ENCODE data around the gene CCDC85C.

Gene CCDC85C

GRCh38 chr14:99475179-99475578, 128.8 kb downstream of the CCDC85C start:
- no peak overlapping the region for H3K4me3 ChIP-seq (replicated peaks in 1 of 2; ENCODE audit: low read depth in 2 of 2, low read length in 2 of 2)
- TF ChIP-seq, protein P1, sequence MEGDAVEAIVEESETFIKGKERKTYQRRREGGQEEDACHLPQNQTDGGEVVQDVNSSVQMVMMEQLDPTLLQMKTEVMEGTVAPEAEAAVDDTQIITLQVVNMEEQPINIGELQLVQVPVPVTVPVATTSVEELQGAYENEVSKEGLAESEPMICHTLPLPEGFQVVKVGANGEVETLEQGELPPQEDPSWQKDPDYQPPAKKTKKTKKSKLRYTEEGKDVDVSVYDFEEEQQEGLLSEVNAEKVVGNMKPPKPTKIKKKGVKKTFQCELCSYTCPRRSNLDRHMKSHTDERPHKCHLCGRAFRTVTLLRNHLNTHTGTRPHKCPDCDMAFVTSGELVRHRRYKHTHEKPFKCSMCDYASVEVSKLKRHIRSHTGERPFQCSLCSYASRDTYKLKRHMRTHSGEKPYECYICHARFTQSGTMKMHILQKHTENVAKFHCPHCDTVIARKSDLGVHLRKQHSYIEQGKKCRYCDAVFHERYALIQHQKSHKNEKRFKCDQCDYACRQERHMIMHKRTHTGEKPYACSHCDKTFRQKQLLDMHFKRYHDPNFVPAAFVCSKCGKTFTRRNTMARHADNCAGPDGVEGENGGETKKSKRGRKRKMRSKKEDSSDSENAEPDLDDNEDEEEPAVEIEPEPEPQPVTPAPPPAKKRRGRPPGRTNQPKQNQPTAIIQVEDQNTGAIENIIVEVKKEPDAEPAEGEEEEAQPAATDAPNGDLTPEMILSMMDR (IDR thresholded peaks at IDR 0.05; ENCODE audit: low read depth, low read length): peak; percentile 9
- DNase-seq (ENCODE audit: low read depth in 2 of 2): peak; percentile 14 to 61

- DNase-seq (ENCODE audit: low read depth in 2 of 2): no peak
- no peak overlapping the region for H3K4me3 ChIP-seq (replicated peaks in 1 of 2; ENCODE audit: low read depth in 2 of 2, low read length in 2 of 2)
- TF ChIP-seq, protein P1 (IDR thresholded peaks at IDR 0.05; ENCODE audit: low read depth, low read length): no peak
These were observed 130.5 kb downstream of the CCDC85C start for GRCh38 chr14:99473458-99473857.

GRCh38 chr14:99472937-99473336, 131.1 kb downstream of the CCDC85C start:
- no peak overlapping the region for H3K4me3 ChIP-seq (replicated peaks in 1 of 2; ENCODE audit: low read depth in 2 of 2, low read length in 2 of 2)
- TF ChIP-seq, protein P1 (IDR thresholded peaks at IDR 0.05; ENCODE audit: low read depth, low read length): no peak
- DNase-seq (ENCODE audit: low read depth in 2 of 2): no peak

DNA sequence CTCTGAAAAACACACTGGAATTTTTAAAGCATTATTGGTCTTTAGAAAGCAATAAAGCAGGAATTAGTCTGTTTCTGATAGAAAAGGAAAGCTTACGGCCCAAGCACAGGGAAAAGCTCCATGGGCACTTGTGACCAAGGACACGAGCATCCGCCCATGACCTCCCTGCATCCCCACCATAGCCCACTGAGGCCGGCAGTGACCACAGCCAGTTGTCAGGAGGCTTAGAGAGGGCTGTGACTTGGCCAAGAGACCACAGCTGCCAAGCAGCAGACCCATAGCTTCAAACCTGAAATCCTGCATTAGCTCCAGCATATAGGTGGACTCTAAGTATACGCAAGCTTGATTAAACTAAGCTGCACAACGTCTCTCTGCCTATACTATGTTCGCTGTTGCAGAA, 132.3 kb downstream of the CCDC85C start:
- TF ChIP-seq, protein P1 (IDR thresholded peaks at IDR 0.05; ENCODE audit: low read depth, low read length): no peak
- no peak overlapping the region for H3K4me3 ChIP-seq (replicated peaks in 1 of 2; ENCODE audit: low read depth in 2 of 2, low read length in 2 of 2)
- DNase-seq (ENCODE audit: low read depth in 2 of 2): no peak

DNA sequence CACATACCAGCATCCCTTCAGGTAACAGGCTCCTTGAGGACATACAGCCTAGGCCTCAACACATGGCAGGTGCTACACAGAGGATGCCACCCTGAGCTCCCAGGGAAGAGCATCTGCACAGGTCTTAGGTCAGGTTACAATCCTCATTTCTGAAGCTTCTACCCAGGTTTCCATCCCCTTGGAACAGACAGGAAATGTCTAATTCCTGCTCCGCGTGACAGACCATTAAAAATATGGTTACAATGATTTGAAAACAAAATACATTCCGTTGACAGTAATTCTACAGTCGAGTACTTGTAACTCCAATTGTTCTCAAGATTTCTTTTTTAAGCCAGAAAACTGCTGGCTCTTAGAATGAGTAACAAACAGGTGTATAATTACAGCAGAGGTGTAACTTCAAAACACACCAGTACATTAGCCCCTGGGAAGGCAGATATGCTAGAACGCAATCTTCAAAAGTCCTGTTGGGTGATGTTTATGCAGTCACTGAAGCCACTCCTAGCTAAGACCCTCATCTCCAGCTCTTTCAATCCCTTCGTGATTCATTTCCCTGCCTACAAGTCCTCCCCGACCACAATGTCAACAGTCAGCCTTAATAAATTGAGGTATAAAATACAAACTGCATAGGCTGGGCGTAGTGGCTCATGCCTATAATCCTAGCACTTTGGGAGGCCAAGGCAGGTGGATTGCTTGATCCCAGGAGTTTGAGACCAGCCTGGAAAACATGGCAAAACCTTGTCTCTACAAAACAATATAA, 135.0 kb downstream of the CCDC85C start:
- H3K4me3 ChIP-seq (replicated peaks in 1 of 2; ENCODE audit: low read depth in 2 of 2, low read length in 2 of 2): no peak overlapping the region
- no peak for DNase-seq (ENCODE audit: low read depth in 2 of 2)
- TF ChIP-seq, protein P1 (IDR thresholded peaks at IDR 0.05; ENCODE audit: low read depth, low read length): no peak

DNA sequence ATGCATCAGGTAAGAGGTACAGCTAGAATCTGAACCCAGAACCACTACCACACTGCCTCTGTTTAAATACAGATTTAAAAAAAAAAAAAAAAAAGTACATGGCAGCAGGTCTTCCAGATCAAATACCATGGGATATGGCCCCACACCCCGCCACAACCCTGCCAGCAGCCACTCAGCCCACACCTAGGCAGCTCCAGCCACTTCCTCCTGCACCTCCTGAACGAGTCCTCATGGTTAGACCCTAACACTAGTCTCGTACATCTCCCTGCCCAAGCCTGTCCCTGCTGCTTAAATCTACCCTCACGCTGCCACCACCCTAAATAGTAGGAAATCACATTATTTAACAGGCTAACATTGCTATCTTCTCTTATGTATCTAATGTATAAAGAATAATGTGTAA, 135.9 kb downstream of the CCDC85C start:
- TF ChIP-seq, protein P1 (IDR thresholded peaks at IDR 0.05; ENCODE audit: low read depth, low read length): no peak
- H3K4me3 ChIP-seq (replicated peaks in 1 of 2; ENCODE audit: low read depth in 2 of 2, low read length in 2 of 2): no peak overlapping the region
- no peak for DNase-seq (ENCODE audit: low read depth in 2 of 2)

Measured in cardiac fibroblast (primary cell).